M059J (cell line): ENCODE data around the gene PTPRN2. TPM values are rescaled to one million over a fixed set of nuclear protein-coding genes. Genes with fewer than 3 reads are reported as not detected.
"Not testable (repeated sequence)": the region's sequence is repeated elsewhere in the genome, so short reads cannot be mapped to it uniquely, and the experiment has no call there.

Experiments
- DNase-seq: peaks from one replicate; pipeline ENCODE4 v3.0.0-alpha.2; 2012; ENCODE audit warnings: low read depth
- total RNA-seq: library from RNA; depleted of rRNA; stranded (reverse); fragments of >200 nt; shearing (Covaris generic); gene quantifications from 2 replicates; pipeline ENCODE4 v1.2.3, GENCODE V29; 2014

Gene PTPRN2
- total RNA-seq, 1 experiment from 2014 or later = 2.3 TPM

DNA sequence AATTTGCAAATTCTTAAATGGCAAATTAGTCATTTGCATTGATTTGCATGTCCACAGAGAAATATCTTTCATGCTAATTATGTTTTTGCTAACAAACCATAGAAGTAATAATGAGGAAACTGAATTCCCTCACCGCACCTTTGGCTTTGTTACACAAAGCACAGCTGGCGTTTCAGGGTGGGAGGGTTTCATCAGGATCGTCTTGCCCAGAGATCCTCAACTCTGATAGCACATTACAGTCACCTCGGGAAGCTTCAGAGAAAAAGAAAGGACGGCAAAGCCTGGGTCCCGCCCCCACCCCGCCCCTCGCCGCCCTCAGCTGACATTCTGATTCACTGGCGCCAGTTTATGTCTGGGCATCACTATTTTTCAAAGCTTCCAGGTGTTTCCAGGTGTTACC is 119.4 kb downstream of the PTPRN2 start:
- no peak for DNase-seq

DNA sequence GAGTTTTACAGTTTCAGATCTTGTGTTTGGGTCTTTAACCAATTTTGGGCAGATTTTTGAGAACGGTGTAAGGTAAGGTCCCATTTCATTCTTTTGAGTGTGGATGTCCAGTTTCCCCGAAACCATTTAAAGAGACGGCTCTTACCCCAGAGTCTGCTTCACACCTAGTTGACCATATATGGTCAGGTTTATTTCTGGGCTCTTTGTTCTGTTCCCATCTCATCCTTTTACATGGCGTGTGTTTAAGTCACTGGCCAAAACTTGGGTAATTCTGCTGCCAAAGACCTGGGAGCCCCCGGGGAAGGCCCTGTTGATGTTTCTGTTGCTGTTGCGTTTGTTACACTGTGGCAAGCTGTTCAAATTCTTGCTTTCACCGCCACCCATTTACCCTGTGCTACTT is 120.1 kb downstream of the PTPRN2 start:
- no peak for DNase-seq

DNA sequence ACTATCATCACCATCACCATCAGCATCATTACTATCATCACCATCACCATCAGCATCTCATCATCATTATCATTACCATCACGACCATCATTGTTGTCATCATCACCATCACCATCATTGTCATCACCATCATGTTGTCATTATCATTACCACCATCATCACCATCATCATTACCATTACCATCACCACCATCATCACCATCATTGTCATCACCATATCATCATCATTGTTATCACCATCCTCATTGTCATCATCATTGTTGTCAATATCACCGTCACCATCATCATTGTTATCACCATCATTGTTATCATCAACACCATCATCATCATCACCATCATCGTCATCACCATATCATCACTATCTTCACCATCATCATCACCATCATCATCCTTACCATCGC is 124.3 kb downstream of the PTPRN2 start:
- no peak for DNase-seq

DNA sequence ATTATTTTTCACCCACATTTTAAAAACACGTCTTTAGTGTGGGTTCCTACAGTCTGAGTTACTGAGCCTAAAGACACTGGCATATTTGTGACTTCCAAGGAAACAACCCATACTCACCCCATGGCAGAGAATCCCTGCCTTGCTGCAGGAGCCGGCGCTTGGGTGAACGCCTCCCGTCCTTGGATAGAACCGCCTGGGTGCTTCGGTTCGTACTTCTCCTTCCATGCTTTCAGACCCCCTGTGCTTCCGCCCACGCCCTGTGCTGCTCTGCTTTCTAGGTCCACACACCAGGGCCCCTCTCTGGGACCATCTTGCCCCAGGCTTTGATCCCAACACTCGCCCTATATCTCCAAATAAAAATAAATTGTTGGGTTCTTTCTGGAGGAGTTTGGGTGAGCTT is 125.8 kb downstream of the PTPRN2 start:
- no peak for DNase-seq

DNA sequence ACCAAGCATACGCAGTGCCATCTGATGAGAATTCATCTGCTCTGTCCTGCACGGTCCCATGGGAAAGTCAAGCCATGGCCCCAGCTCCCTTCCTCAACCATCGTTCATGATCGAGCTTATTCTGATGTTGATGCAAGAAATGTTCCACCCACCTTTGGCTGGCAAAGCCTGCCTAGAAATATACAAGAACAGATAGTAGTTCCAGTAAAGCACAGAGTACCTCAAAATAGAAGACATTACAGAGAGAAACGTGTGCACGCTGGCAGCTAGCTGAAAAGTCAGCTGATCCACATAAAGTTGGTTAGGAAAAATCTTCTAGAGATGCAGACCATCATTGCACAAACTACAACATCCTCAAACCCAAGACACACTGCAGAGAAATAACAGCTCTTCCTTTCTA is 127.0 kb downstream of the PTPRN2 start:
- no peak for DNase-seq

DNA sequence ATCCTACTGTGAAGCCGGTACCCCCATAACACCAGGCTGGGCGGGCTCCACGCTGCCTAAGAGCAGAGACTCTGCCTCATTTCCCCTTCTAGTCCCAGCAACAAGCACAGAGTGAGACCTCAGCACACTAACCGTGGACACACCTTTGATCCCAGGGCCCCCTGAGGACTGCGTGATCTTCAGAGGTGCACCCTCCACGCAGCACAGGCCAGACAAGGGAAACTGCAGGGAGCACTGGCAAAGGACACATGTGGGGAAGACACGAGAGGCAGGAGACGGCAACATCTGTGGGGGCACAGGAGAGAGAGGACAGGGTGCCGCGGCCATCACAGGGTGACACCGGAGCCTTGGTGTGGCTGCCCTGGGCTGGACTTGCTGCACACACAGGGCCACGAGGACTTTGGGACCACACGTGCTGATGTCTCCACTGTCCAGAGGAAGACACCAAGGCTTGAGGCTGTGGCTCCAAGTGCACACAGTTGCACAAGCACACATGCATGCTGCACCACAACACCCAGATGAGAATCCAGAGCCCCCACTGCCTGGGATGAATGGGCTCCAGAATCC is 128.8 kb downstream of the PTPRN2 start:
- no peak for DNase-seq

DNA sequence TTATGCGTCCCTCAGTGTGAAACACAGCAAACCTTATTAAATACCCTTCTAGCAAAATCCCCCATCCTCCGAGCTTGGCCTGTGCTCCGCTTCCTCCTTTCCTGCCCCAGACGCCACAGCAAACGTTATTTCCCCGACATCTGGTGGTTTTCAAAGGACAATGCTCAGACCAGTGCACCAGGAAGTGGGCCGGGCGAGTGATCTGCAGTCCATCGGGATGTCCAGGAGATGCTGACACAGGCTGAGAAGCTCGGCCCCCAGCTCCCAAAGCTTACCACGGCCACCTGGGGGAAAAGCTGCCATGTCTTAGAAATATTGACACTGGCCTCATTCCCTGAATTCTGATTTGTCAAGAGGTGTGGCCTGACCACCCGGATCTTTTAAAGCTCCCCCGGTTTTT is 129.5 kb downstream of the PTPRN2 start:
- no peak for DNase-seq

DNA sequence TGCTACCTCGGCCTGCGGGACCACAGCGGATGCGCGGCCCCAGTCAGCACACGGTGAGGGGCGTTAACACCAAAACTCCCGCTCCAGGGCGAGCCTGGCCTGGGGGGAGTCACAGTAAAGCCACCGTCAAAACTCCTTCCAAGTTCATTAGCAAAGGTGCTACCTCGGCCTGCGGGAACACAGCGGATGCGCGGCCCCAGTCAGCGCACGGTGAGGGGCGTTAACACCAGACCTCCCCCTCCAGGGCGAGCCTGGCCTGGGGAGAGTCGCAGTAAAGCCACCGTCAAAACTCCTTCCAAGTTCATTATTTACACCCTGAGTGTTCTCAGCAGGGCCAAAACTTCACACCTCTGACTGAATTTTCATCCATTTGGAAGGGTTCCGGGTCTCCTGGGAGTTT is 130.0 kb downstream of the PTPRN2 start:
- not testable (repeated sequence) for DNase-seq

DNA sequence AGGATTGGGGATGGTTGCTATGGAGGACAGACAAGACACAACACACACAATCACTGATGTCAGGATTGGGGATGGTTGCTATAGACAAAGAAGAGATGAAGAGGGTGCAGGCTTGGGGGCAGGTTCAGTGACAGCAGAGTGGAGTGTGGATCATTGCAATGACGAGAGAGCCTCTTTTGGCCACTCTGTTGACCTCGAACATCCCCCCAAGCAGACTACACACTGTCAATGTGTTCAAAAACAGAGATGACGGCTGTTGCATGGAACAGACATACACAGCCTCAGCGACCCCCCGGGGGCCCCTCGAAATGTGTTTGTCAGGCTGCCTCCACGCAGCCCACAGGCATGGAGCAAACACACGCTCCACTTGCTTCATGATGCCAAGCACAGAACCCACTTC is 133.0 kb downstream of the PTPRN2 start:
- no peak for DNase-seq

DNA sequence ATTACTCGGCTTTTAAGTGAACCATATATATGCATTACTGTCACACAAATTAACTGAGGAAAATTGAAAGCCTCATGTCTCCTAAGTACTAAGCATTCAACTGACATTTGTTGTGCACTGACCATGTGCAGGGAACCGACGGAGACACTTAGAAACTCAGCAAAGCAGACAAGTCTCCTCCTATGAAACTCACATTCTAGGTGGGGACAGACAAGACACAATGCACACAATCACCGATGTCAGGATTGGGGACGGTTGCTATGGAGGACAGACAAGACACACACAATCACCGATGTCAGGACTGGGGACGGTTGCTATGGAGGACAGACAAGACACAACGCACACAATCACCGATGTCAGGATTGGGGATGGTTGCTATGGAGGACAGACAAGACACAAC is 134.0 kb downstream of the PTPRN2 start:
- no peak for DNase-seq

DNA sequence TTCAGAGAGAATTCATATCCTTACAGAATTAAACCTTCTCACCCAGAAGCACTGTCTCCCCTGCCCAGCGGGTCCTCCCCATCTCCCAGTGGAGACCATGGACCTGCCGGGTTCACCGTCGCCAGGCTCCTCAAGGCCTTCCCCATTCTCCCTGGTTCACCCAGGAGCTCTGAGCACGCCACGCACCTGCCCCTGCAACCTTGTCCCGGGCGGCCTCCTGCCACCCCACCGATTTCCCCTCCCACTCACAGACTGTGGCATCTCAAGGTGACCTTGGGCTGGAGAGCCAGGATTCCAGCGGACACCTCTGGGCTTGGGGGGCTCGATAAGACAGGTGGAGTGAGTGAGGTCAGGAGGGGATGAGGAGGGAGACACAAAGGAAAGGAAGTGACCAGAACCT is 135.3 kb downstream of the PTPRN2 start:
- no peak for DNase-seq

DNA sequence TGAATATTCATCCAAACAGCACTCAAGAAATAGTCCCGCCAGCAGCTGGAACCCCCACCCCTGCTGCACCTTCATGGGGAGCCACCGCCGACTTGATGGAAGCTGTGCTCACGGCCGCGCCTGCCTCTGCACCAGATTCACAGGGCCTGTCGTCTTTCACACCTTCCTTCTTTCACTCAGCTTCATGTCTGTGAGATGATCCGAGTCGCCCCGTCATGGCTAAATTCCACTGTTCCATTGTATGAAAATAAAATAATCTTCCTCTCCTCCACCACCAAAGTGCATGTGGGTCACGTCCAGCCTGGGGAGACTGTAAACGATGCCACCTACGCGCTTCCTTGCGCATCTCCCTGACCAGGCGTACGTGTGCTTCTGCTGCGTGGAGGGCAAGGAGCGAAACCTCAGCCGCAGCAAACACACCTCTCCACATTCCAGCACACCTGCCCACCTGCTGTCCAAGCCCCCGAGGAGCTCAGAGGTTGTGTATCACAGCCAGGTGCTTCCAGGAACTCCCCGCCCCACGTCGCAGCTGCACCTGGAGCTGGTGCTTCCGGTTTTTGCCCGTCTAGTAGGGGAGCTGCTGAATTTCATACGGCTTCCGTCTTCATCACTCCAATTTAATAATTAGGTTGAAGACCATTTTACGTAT is 137.0 kb downstream of the PTPRN2 start:
- no peak for DNase-seq

DNA sequence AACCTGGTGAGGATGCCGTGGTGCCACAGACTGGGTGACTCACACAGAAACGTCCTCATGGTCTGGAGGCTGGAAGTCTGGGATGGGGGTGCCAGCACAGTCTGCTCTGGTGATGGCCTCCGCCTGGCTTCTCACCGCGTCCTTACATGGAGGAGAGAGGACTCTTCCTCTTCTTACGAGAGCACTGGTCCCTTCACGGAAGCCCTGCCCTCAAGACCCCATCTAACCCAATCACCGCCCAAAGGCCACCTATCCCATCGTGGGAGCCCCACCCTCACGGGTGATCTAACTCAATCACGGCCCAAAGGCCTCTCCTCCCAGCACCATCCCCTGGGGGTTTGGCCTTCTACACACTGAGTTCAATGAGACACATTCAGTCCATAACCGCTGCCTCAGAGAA is 137.7 kb downstream of the PTPRN2 start:
- DNase-seq = no peak

DNA sequence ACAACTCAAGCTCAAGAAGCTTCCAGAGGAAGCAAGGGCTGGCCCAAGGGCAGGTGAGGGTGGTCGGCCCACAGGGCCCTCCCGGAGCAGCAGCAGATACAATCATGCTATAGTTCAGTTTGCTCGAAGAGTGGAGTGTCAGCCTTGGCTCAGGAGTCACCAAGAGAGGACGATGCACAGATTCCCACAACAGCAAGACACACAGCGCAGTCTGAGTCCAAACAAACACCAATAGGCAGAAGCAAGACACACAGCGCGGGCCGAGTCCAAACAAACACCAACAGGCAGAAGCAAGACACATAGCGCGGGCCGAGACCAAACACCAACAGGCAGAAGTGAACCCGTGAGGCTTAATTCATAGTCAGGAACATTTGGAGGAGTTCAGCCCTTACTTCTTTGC is 138.4 kb downstream of the PTPRN2 start:
- no peak for DNase-seq

DNA sequence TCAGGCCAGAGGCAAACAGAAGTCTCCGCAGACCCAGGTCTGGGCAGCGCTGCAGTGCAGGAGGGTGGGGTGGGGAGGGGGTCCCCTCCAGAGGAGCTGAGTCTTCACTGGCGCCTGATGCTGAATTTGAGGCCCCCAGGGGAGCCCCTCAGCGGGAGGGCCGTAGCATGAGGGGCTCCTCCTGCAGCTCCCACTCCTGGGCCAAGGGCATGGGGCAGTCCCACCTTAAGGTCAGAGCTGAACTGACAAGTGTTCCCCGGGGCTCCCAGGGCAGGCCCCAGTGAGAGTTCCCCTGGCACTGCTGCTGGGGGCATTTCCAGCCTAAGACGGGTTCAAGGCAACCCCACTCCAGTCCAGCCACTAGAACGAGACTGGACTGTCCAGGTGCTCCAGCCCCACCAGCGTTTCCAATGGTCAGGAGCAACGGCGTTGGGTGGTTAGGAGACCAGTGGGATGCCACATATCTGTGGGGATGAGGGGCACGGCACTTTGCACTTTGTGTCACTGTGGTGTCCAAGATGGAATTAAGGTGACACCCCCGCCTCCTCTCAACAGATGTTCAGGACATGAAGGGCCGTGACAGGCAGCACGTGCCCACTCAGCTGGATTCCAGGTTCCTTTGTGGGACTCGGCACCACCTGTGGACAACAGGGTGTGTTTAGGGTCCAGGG is 139.1 kb downstream of the PTPRN2 start:
- no peak for DNase-seq

DNA sequence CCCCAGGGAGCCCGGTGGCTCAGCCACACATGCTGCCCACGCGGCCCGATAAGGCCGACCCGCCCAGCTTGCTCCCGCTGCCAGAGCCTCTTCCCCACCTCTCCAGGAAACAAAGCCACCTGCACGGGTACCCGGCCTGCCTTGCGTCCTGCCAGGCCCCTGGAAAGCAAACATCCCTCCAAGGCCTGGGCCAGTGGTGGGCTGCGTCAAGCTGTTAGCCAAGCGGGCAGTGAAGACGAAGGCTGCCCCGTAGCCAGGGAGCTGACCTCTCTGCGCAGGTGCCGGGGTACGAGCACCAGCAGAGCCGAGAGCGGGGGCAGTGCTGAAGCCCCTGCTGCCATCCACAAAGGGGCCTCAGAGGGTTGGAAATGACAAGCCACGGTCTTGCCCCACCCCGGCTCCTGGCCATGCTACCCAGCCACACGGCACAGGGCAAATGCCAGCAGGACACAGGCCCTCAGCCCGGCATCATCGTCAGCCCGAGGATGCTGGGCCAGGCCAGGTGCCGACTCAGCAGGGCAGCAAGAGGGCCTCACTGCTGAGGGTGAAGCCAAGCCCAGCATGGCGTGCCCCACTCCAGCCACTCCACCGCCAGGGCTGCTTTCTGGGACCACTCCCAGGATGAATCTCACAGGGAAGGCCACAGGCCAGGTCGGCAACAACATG is 140.0 kb downstream of the PTPRN2 start:
- DNase-seq = no peak

DNA sequence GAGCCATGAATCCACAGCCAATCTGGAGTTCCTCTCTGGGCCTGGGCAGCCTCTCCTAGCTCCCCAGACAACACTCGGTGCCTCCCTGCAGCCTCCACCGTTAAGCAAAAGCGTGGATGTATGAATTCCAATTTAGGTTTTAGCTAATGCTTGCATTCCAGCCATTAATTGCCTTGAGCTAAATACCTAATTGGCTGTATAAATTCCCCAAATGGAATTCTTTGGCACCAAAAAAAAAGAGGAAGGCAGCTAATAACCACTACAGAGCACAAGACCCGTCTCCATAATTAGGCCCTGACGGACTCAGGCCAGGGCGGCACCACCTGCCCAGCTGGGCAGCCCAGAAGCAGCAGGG is 140.5 kb downstream of the PTPRN2 start:
- no peak for DNase-seq

DNA sequence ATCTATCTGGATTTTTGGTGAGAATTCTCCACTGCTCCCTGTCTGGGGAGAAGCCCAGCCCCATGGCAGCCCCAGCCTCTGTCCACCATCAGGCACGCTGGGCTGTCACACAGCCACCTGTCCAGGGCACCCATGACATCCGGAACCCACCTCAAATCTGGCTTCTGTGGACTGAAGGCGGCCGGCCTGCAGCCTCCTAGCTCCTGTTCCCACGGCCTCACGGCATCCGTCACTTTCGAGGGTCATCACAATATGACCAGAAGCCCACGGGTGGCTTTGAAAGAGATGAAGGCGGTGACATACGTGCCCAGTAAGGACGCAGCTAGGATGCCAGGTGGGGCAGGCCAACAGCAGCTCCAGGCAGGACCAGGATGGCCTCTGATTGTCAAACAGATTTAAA is 140.9 kb downstream of the PTPRN2 start:
- no peak for DNase-seq

DNA sequence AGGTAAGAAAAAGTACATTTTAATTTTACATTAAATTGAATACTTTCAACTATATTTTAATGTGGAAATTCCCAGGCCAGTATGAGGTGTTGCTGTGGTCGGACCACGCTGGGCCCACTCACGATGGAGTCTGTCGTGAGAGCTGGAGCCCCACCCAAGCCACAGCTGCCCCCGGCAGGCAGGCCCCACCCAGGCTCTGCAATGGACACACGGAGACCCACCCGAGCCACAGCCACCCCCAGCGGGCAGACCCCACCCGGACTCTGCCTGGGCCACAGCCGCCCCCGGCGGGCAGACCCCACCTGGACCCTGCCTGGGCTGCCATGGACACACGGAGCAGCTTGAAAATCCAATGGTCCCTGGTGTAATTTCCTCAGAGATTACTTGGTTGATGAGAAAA is 141.3 kb downstream of the PTPRN2 start:
- DNase-seq = no peak

DNA sequence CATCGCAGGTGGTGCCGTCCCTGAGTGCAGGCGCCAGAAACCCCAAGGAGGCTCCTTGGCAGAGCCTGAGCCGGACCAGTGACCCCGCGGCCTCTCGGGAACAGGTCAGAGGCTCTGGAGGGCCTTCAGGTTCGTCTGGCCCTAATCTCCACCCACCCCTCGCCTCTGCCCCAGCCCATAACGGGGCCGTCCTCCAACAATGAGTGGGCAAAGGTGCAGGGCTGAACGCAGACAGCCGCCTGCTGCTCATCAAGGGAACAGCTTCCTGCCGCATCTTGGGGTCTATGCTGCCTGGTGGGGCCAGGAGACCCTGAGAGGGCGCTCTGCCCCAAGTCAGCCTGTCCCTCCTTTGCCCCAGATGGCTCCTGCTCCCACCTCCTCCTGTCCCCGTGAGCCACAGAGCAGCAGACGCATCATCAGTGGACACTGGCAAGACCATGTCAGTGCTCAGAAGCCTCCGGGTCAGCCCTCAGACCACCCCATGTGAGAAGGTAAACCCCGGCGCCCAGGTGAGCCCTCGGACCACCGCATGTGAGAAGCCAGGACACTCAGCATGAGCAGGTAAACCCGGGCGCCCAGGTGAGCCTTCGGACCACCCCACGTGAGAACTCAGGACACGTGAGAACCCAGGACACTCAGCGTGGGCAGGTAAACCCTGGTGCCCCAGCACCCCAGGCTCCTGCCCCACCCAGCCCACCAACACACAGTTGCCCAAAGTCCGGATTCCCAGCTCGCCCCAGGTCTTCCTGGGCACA is 142.0 kb downstream of the PTPRN2 start:
- no peak for DNase-seq

DNA sequence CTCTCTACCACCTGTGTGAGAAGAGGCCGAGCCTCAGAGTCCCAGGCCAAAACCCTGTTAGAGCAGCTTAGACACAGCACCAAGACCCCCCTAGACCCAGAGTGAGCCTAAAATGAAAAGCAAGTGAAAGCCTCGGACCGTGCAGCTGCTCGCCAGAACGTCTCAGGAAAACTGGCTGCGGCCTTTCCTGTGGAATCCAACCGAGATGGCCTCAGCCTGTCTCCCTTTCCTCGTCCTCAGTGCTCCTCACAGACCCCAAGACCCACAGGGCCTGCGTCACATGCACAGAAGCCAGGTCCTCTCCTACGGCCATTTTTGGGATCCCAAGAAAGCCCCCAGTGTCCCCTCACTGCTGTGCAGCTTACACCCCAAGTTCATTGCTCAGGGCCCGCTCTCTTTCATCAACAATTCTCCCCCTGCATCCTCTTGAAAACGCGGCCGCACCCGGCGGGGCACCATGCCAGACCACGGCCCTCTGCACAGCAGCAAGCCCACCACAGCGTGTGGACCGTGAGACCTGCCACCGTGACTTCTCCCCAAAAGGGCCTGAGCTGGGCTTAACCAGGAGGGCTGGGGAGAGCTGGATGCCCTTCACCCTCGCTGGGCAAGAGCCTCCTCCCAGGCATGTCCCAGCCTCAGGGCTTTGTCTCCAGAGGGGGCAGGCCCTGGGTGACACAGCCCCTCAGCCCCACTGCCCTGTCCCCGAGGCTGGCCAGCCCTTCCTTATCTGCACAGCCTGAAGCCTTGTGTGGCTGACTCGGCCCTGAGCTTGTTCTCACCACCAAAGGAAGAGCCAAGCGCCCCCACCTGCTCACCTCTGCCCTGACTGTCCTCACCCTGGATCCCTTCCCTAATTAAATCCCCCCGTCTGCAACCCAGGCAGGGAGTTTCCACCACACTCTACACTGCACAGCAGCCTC is 142.9 kb downstream of the PTPRN2 start:
- no peak for DNase-seq
